ENCODE data around the gene PSMB4. TPM values are rescaled to one million over a fixed set of nuclear protein-coding genes. Genes with fewer than 3 reads are reported as not detected.

Gene PSMB4
- total RNA-seq = 356 and 363 TPM in 2 replicates

DNA sequence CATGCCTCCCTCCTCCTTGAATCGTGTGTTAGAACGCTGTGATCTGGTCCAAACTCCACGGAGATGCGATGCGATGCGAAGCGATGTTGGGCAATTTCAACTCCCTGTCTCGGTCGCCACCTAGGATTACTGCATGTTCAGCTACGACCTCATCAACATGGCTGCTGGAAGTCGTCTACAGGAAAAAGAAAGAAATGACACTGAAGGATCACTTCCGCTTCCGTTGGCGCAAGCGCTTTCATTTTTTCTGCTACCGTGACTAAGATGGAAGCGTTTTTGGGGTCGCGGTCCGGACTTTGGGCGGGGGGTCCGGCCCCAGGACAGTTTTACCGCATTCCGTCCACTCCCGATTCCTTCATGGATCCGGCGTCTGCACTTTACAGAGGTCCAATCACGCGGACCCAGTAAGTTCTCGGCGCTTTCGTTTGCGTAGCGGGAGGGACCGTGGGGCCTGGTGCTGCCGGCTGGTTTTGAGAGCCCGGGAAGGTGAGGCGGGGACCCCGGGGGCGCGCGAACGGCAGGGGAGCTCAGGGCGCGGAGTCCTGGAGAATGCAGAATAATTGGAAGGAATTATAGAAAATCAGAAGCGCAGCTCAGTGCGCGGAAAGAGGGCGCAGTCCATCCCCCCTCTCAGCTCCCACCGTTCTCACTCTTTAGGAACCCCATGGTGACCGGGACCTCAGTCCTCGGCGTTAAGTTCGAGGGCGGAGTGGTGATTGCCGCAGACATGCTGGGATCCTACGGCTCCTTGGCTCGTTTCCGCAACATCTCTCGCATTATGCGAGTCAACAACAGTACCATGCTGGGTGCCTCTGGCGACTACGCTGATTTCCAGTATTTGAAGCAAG is at the start of gene PSMB4:
Gene PSMB4, plus strand, starts transcription at position 250 of the 848 bp plus-strand sequence. Its CDS starts 15 bp downstream, at position 265.

GRCh38 chr1:151372058-151372934 is 27.1 kb upstream of the PSMB4 start, which contains the start of gene SELENBP1:
Gene SELENBP1 (minus strand): TSS chr1:151372705. CDS start chr1:151372641, 64 bp downstream.

Small RNA genes within 50 kb of the gene (small RNA-seq; reads per million reads assigned to genes)
- gene RNY4P25 (ENCODE audit: low replicate concordance) = 1.5 reads per million, percentile 59 among the genes with 10 or more reads in this experiment

Other genes starting within 250 kb of the PSMB4 start
- gene TNFAIP8L2, start 242.9 kb upstream of the PSMB4 start, total RNA-seq = not detected in 2 replicates
- gene LYSMD1, start 233.7 kb upstream of the PSMB4 start, total RNA-seq = 13.6 and 14.2 TPM in 2 replicates
- gene SCNM1, start 233.4 kb upstream of the PSMB4 start, total RNA-seq = 29.8 and 31.1 TPM in 2 replicates
- not detected in 2 replicates for gene TMOD4, start 223.6 kb upstream of the PSMB4 start, total RNA-seq
- 35.5 and 55.4 TPM in 2 replicates for gene VPS72, start 209.4 kb upstream of the PSMB4 start, total RNA-seq
- gene PIP5K1A, start 201.0 kb upstream of the PSMB4 start, total RNA-seq = 71.9 and 78.6 TPM in 2 replicates
- gene PSMD4, start 144.8 kb upstream of the PSMB4 start, total RNA-seq = 156 and 173 TPM in 2 replicates
- 16.8 and 16.9 TPM in 2 replicates for gene ZNF687, start 117.3 kb upstream of the PSMB4 start, total RNA-seq
- gene PI4KB, start 72.2 kb upstream of the PSMB4 start, total RNA-seq = 38.5 and 92.6 TPM in 2 replicates
- gene RFX5, start 52.3 kb upstream of the PSMB4 start, total RNA-seq = 14.2 and 34.2 TPM in 2 replicates
- 8.7 and 30.9 TPM in 2 replicates for gene SELENBP1, start 26.9 kb upstream of the PSMB4 start, total RNA-seq
- 24.9 and 29.2 TPM in 2 replicates for gene POGZ, start 59.9 kb downstream of the PSMB4 start, total RNA-seq
- gene CGN, start 111.8 kb downstream of the PSMB4 start, total RNA-seq = 0.72 TPM in 1 of 2 replicates, not detected in the other
- 14.7 and 21.7 TPM in 2 replicates for gene TUFT1, start 140.7 kb downstream of the PSMB4 start, total RNA-seq
- gene SNX27, start 212.5 kb downstream of the PSMB4 start, total RNA-seq = 29.3 and 29.6 TPM in 2 replicates

All from placental pericyte (primary cell).